Trophoblast cell (in vitro differentiated cells and primary cell): ENCODE data around the gene ATXN7.

Experiments used
- DNase-seq, 2 donors: peaks; one replicate each; pipeline ENCODE4 v3.0.0-alpha.2; 2016
- H2AFZ ChIP-seq: 2 replicates; pipeline ENCODE4 v1.6.1; 2013; ENCODE audit warnings: low read length, moderate library complexity, mild to moderate bottlenecking; ENCODE audit not compliant: insufficient read depth, poor library complexity
- H2AK5ac ChIP-seq: 2 replicates; pipeline ENCODE4 v1.6.1; 2013; ENCODE audit warnings: mild to moderate bottlenecking, low read length
- H2BK120ac ChIP-seq: 2 replicates; pipeline ENCODE4 v1.6.1; 2013; ENCODE audit warnings: low read length, mild to moderate bottlenecking, moderate library complexity; ENCODE audit not compliant: insufficient read depth, poor library complexity
- H2BK12ac ChIP-seq: 2 replicates; pipeline ENCODE4 v1.6.1; 2013; ENCODE audit warnings: mild to moderate bottlenecking, low read length, moderate library complexity
- H2BK5ac ChIP-seq: 2 replicates; pipeline ENCODE4 v1.6.1; 2013; ENCODE audit warnings: low read length, low read depth, moderate library complexity, mild to moderate bottlenecking; ENCODE audit not compliant: poor library complexity
- H3K14ac ChIP-seq: 2 replicates; pipeline ENCODE4 v1.6.1; 2013; ENCODE audit warnings: mild to moderate bottlenecking, low read length
- H3K18ac ChIP-seq: 2 replicates; pipeline ENCODE4 v1.6.1; 2013; ENCODE audit warnings: mild to moderate bottlenecking, low read length
- H3K23ac ChIP-seq: 2 replicates; pipeline ENCODE4 v1.6.1; 2013; ENCODE audit warnings: low read length
- H3K27ac ChIP-seq: 2 replicates; pipeline ENCODE4 v1.5.1; 2013; ENCODE audit warnings: low read depth, mild to moderate bottlenecking, inconsistent platforms, low read length, moderate library complexity
- H3K27me3 ChIP-seq: 2 replicates; pipeline ENCODE4 v1.6.1; 2013; ENCODE audit warnings: inconsistent platforms, mild to moderate bottlenecking, low read length, moderate library complexity; ENCODE audit not compliant: insufficient read depth
- H3K36me3 ChIP-seq, 2 experiments: 1 replicate in 1 of 2; 2 replicates in 1 of 2; pipeline ENCODE4 v1.6.1; 2013; ENCODE audit warnings: low read length in 2 of 2, mild to moderate bottlenecking in 2 of 2, moderate library complexity in 1 of 2; ENCODE audit not compliant: insufficient read depth in 2 of 2, control insufficient read depth in 1 of 2
- H3K4ac ChIP-seq: 2 replicates; pipeline ENCODE4 v1.6.1; 2013; ENCODE audit warnings: low read depth, mild to moderate bottlenecking, low read length, moderate library complexity
- H3K4me1 ChIP-seq, 2 experiments: 1 replicate in 1 of 2; 2 replicates in 1 of 2; pipeline ENCODE4 v1.6.1; 2013; ENCODE audit warnings: low read length in 2 of 2, mild to moderate bottlenecking in 2 of 2, moderate library complexity in 1 of 2; ENCODE audit not compliant: insufficient read depth in 2 of 2, control insufficient read depth in 1 of 2
- H3K4me2 ChIP-seq: 2 replicates; pipeline ENCODE4 v1.6.1; 2013; ENCODE audit warnings: inconsistent platforms, mild to moderate bottlenecking, low read length, moderate library complexity
- H3K4me3 ChIP-seq: 2 replicates; pipeline ENCODE4 v1.5.1; 2013; ENCODE audit warnings: mild to moderate bottlenecking, low read depth, low read length, inconsistent platforms
- H3K79me1 ChIP-seq: one replicate; pipeline ENCODE4 v1.6.1; 2013; ENCODE audit warnings: low read length
- H3K79me2 ChIP-seq: 2 replicates; pipeline ENCODE4 v1.6.1; 2013; ENCODE audit warnings: low read length, mild to moderate bottlenecking; ENCODE audit not compliant: control insufficient read depth, insufficient read depth, poor library complexity
- H3K9ac ChIP-seq: 2 replicates; pipeline ENCODE4 v1.6.1; 2013; ENCODE audit warnings: mild to moderate bottlenecking, low read length
- H3K9me3 ChIP-seq: 2 replicates; pipeline ENCODE4 v1.6.1; 2013; ENCODE audit warnings: low read depth, mild to moderate bottlenecking, control low read depth, inconsistent platforms, low read length; ENCODE audit not compliant: insufficient read depth
- H4K12ac ChIP-seq: 2 replicates; pipeline ENCODE4 v1.6.1; 2013; ENCODE audit warnings: low read depth, mild to moderate bottlenecking, low read length, moderate library complexity
- H4K8ac ChIP-seq: 2 replicates; pipeline ENCODE4 v1.6.1; 2013; ENCODE audit warnings: low read depth, mild to moderate bottlenecking, low read length, moderate library complexity
- H4K91ac ChIP-seq: one replicate; pipeline ENCODE4 v1.6.1; 2013; ENCODE audit warnings: low read depth, mild to moderate bottlenecking, low read length, moderate library complexity
- WGBS: extraction: QIAGEN DNeasy Blood & Tissue Kit; methylation state at CpG from one replicate; pipeline ENCODE4 v1.1.7; 2013; ENCODE audit warnings: missing lambda C conversion rate; ENCODE audit not compliant: insufficient read length, insufficient coverage; ENCODE audit errors: extremely low coverage; 5-methylcytosine and 5-hydroxymethylcytosine counted together

The ATXN7 gene

DNA sequence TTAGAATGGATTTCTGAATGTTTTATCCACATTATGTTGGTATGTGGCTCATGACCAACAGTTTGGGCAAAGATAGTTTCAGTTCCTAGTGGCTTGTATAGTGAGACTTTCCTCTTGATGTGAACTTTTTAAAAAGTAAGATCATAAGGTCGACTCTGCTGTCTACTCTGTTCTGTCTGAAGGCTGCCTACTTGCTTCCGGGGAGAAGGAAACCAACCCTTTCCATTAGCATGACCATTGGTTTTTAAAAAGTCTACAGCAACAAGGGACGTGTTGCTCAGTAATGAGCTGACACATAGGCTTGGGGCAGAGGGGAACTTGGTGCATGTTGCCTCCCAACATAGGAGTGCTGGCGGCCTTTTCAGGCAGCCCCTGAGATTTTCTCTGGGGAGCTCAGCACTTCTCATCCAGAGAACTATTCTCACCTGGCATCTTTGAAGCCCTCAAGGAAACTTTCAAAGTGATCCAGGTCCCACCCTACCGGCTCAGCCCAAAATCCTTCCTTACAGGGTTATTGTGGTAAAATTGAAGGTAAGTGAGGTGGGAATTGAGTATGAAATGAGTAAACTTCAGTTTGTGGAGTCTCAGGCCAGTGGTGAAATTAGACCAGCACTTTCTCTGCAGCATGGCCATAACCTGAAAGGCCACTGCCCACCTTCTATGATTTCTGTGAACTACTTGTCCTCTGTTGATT, 129.0 kb downstream of the ATXN7 start:
- no peak for DNase-seq
- no peak overlapping the region for H2BK5ac ChIP-seq
- no peak overlapping the region for H4K91ac ChIP-seq
- H3K9ac ChIP-seq, result no peak overlapping the region
- H3K4ac ChIP-seq, result no peak overlapping the region
- no peak overlapping the region for H2AK5ac ChIP-seq
- no peak overlapping the region for H2BK120ac ChIP-seq
- no CpG with 5 or more reads among the region's 5 CpGs for WGBS
- H3K9me3 ChIP-seq, result peaks cover 2% of the 10 kb centered on the region
- H2AFZ ChIP-seq, result no peak overlapping the region
- no peak overlapping the region for H3K4me2 ChIP-seq
- H3K14ac ChIP-seq, result no peak overlapping the region
- no peak overlapping the region for H4K12ac ChIP-seq
- no peak overlapping the region for H3K4me3 ChIP-seq
- no peaks in the 10 kb centered on the region for H3K4me1 ChIP-seq
- no peak overlapping the region for H3K27ac ChIP-seq
- peaks cover 31 to 61% of the 10 kb centered on the region in 2 experiments for H3K36me3 ChIP-seq
- no peaks in the 10 kb centered on the region for H3K79me1 ChIP-seq
- H3K23ac ChIP-seq, result no peak overlapping the region
- no peak overlapping the region for H4K8ac ChIP-seq
- no peak overlapping the region for H2BK12ac ChIP-seq
- no peaks in the 10 kb centered on the region for H3K27me3 ChIP-seq
- no peaks in the 10 kb centered on the region for H3K79me2 ChIP-seq
- H3K18ac ChIP-seq, result no peak overlapping the region

DNA sequence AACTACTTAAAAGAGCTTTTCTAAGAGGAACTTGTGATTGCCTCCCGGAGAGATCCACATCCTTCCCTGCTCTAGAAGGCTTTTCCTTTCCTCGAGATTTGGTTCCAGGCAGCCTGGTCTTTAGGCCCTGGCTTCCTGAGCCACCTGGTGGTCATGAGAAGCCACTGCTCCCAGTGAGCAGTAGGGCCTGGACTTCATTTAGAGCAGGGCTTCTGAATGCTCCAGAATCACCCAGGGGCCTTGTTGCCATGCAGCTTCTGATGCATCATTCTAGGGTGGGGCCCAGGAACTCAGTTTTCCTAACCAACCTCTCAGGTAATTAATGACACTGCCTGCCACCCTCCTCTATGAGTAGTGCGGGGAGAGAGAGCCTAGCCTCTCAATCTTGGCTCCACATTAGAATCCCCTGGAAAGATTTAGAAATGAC, 130.0 kb downstream of the ATXN7 start:
- Histone ChIP-seq H4K8ac (no peak overlapping the region), H4K91ac (no peak overlapping the region), H2AFZ (no peak overlapping the region), H4K12ac (no peak overlapping the region), H3K14ac (no peak overlapping the region), H3K9ac (no peak overlapping the region), H2BK120ac (no peak overlapping the region), H2BK12ac (no peak overlapping the region), H3K4ac (no peak overlapping the region), H2BK5ac (no peak overlapping the region), H3K23ac (no peak overlapping the region), H3K18ac (no peak overlapping the region), H3K79me1 (no peaks in the 10 kb centered on the region), H3K4me3 (no peak overlapping the region), H2AK5ac (no peak overlapping the region), H3K36me3 (peaks cover 28 to 58% of the 10 kb centered on the region in 2 experiments), H3K9me3 (peaks cover 2% of the 10 kb centered on the region), H3K27ac (no peak overlapping the region), H3K27me3 (no peaks in the 10 kb centered on the region), H3K79me2 (no peaks in the 10 kb centered on the region), H3K4me1 (no peaks in the 10 kb centered on the region), H3K4me2 (no peak overlapping the region)
- DNase-seq, result peak; percentile 60 to 88
- whole genome bisulfite sequencing, result no CpG with 5 or more reads among the region's 3 CpGs

DNA sequence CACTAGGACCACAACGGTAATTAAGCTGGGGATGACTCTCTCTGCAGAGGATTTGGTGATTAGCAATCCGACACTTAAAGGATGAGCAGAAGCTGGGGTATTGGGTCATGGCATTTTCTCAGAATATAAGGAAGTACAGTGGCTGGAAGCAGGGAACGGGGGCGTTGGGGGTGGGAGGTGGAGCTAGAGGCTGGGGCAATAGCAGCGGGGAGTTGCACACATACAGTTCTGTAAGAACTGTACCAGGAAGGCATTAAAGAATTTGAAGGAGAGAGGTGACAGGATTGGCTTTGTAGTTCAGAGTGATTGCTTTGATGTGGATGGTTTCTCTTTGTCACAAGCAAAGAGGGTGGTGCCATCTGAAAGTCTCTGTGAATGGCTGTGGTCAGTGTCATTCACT, 131.4 kb downstream of the ATXN7 start:
- Histone ChIP-seq H2BK120ac (no peak overlapping the region), H3K18ac (no peak overlapping the region), H4K91ac (no peak overlapping the region), H3K9me3 (peaks cover under 1% of the 10 kb centered on the region), H2BK12ac (no peak overlapping the region), H3K4me3 (no peak overlapping the region), H2BK5ac (no peak overlapping the region), H2AFZ (no peak overlapping the region), H4K12ac (no peak overlapping the region), H3K79me1 (no peaks in the 10 kb centered on the region), H2AK5ac (no peak overlapping the region), H3K27ac (no peak overlapping the region), H3K27me3 (no peaks in the 10 kb centered on the region), H3K4ac (no peak overlapping the region), H3K9ac (no peak overlapping the region), H3K4me2 (no peak overlapping the region), H3K79me2 (no peaks in the 10 kb centered on the region), H3K23ac (no peak overlapping the region), H3K14ac (no peak overlapping the region), H3K36me3 (peaks cover 26 to 53% of the 10 kb centered on the region in 2 experiments), H4K8ac (no peak overlapping the region), H3K4me1 (no peaks in the 10 kb centered on the region)
- DNase-seq, result no peak
- WGBS, result no CpG with 5 or more reads among the region's 5 CpGs

DNA sequence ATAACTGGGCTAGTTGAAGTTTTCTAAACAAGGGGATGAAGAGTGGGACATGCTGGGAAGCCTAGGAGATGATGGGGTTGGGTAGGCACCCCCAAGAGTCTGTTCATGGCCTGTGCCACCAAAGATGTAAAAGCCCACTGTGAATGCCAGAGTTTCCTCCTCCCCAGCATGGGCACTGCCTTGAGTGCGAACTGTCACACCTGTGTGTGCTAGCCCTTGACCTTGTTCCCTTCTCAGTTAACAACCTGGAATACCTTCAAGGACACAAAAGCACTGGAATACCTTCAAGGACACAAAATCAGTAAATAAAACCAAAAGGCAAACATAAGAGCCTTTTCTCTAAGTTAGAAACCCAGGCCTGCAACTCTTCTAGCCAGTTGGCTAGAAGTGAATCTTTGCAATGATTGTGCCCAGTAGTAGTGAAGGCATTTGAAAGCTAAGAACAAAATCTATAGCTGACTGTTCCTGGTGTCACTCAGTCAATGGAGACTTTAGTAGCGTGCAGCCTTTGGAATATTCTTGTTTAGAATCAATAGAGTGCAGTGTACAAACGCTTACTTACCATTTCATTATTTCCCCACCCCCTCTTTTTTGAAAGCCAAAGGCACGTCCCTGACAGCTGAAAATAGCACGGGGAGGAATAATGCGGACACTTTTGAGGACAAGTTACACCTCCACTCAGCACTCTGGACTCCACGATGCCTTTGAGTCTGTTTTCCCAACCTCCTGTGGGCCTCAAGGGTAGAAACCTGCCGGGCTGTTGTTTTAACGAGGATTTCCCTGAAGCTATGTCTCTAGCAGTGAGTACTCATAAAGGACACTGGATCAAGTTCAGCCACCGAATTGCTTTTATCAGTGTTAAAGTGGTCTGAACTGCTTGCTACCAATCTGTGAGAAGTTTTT, 135.4 kb downstream of the ATXN7 start:
- Histone ChIP-seq H3K79me1 (no peaks in the 10 kb centered on the region), H3K27ac (no peak overlapping the region), H2AFZ (no peak overlapping the region), H3K27me3 (no peaks in the 10 kb centered on the region), H3K79me2 (no peaks in the 10 kb centered on the region), H3K4me2 (no peak overlapping the region), H3K36me3 (peaks cover 18 to 33% of the 10 kb centered on the region in 2 experiments), H4K12ac (no peak overlapping the region), H3K4me1 (peaks cover 0 to 2% of the 10 kb centered on the region in 2 experiments), H2AK5ac (no peak overlapping the region), H2BK5ac (no peak overlapping the region), H3K14ac (no peak overlapping the region), H3K4me3 (no peak overlapping the region), H3K9ac (no peak overlapping the region), H3K9me3 (no peaks in the 10 kb centered on the region), H4K91ac (no peak overlapping the region), H2BK120ac (no peak overlapping the region), H3K4ac (no peak overlapping the region), H3K23ac (no peak overlapping the region), H2BK12ac (no peak overlapping the region), H4K8ac (no peak overlapping the region), H3K18ac (no peak overlapping the region)
- WGBS, result no CpG with 5 or more reads among the region's 10 CpGs
- no peak for DNase-seq
